H9 (cell line): ENCODE measurements around the gene TRIM40. TPM values are rescaled to one million over a fixed set of nuclear protein-coding genes. Genes with fewer than 3 reads are reported as not detected.

ENCODE experiments used
- DNase-seq: peaks from one replicate; pipeline ENCODE4 v3.0.0-alpha.2; 2017
- H2AFZ ChIP-seq: one replicate; pipeline ENCODE4 v1.6.1; 2013; ENCODE audit warnings: mild to moderate bottlenecking, low read length, control low read depth, moderate library complexity
- H2AK5ac ChIP-seq: 2 replicates; pipeline ENCODE4 v1.6.1; 2013; ENCODE audit warnings: low read length, control low read depth, mixed read lengths; ENCODE audit not compliant: insufficient read length
- H2BK120ac ChIP-seq: one replicate; pipeline ENCODE4 v1.6.1; 2013; ENCODE audit warnings: low read depth, mild to moderate bottlenecking, low read length, control low read depth, inconsistent platforms; ENCODE audit not compliant: poor library complexity, severe bottlenecking
- H2BK12ac ChIP-seq: 2 replicates; pipeline ENCODE4 v1.6.1; 2013; ENCODE audit warnings: low read length, control low read depth, mixed read lengths, low read depth; ENCODE audit not compliant: insufficient read length
- H2BK15ac ChIP-seq: 2 replicates; pipeline ENCODE4 v1.6.1; 2013; ENCODE audit warnings: low read depth, low read length, control low read depth
- H2BK20ac ChIP-seq: one replicate; pipeline ENCODE4 v1.6.1; 2013; ENCODE audit warnings: low read depth, mild to moderate bottlenecking, low read length, control low read depth, inconsistent platforms; ENCODE audit not compliant: poor library complexity, severe bottlenecking
- H2BK5ac ChIP-seq: 2 replicates; pipeline ENCODE4 v1.6.1; 2013; ENCODE audit warnings: low read length, control low read depth, mixed read lengths; ENCODE audit not compliant: insufficient read length
- H3K14ac ChIP-seq: 2 replicates; pipeline ENCODE4 v1.6.1; 2013; ENCODE audit warnings: low read length, control low read depth; ENCODE audit not compliant: insufficient read depth
- H3K18ac ChIP-seq: 2 replicates; pipeline ENCODE4 v1.6.1; 2013; ENCODE audit warnings: low read depth, mild to moderate bottlenecking, mixed read lengths, low read length, control low read depth; ENCODE audit not compliant: insufficient read length
- H3K23ac ChIP-seq: 2 replicates; pipeline ENCODE4 v1.6.1; 2013; ENCODE audit warnings: low read length, control low read depth, mixed read lengths, low read depth; ENCODE audit not compliant: insufficient read length
- H3K23me2 ChIP-seq: 2 replicates; pipeline ENCODE4 v1.6.1; 2013; ENCODE audit warnings: low read depth, mild to moderate bottlenecking, mixed read lengths, low read length, control low read depth; ENCODE audit not compliant: insufficient read length, poor library complexity, severe bottlenecking
- H3K27ac ChIP-seq: 2 replicates; pipeline ENCODE4 v1.5.1; 2013; ENCODE audit warnings: low read length, control low read depth, mixed read lengths, low read depth; ENCODE audit not compliant: insufficient read length
- H3K27me3 ChIP-seq: 2 replicates; pipeline ENCODE4 v1.6.1; 2013; ENCODE audit warnings: low read length, control low read depth, inconsistent platforms; ENCODE audit not compliant: insufficient read depth
- H3K4ac ChIP-seq: 2 replicates; pipeline ENCODE4 v1.6.1; 2013; ENCODE audit warnings: low read depth, mild to moderate bottlenecking, control low read depth, inconsistent platforms, low read length, moderate library complexity
- H3K4me1 ChIP-seq: 2 replicates; pipeline ENCODE4 v1.6.1; 2013; ENCODE audit warnings: low read length, control low read depth, inconsistent platforms; ENCODE audit not compliant: insufficient read depth
- H3K4me2 ChIP-seq: 2 replicates; pipeline ENCODE4 v1.6.1; 2013; ENCODE audit warnings: low read length, control low read depth, mixed read lengths; ENCODE audit not compliant: insufficient read length, insufficient read depth
- H3K56ac ChIP-seq: 2 replicates; pipeline ENCODE4 v1.6.1; 2013; ENCODE audit warnings: low read depth, mild to moderate bottlenecking, mixed read lengths, low read length, control low read depth; ENCODE audit not compliant: insufficient read length
- H3K79me1 ChIP-seq: 2 replicates; pipeline ENCODE4 v1.6.1; 2013; ENCODE audit warnings: low read depth, mild to moderate bottlenecking, moderate library complexity, low read length, control low read depth, inconsistent platforms; ENCODE audit not compliant: insufficient read depth, poor library complexity, severe bottlenecking
- H3K79me2 ChIP-seq: 2 replicates; pipeline ENCODE4 v1.6.1; 2013; ENCODE audit warnings: low read length, control low read depth, inconsistent platforms; ENCODE audit not compliant: insufficient read depth
- H3K9ac ChIP-seq: 2 replicates; pipeline ENCODE4 v1.6.1; 2013; ENCODE audit warnings: low read length, control low read depth, mixed read lengths; ENCODE audit not compliant: insufficient read length; ENCODE audit errors: extremely low read depth
- H3K9me3 ChIP-seq: one replicate; pipeline ENCODE4 v1.6.1; 2013; ENCODE audit warnings: low read depth, low read length, inconsistent platforms; ENCODE audit not compliant: control insufficient read depth
- H3T11ph ChIP-seq: one replicate; pipeline ENCODE4 v1.6.1; 2013; ENCODE audit warnings: mild to moderate bottlenecking, low read length, control low read depth, inconsistent platforms
- H4K20me1 ChIP-seq: one replicate; pipeline ENCODE4 v1.6.1; 2013; ENCODE audit not compliant: control insufficient read depth, insufficient read length, insufficient read depth
- H4K5ac ChIP-seq: 2 replicates; pipeline ENCODE4 v1.6.1; 2013; ENCODE audit warnings: low read depth, mild to moderate bottlenecking, mixed read lengths, low read length, control low read depth; ENCODE audit not compliant: insufficient read length
- H4K8ac ChIP-seq: replicated peaks from 2 replicates; pipeline ENCODE4 v1.6.1; 2013; ENCODE audit warnings: low read length, control low read depth, mixed read lengths, low read depth; ENCODE audit not compliant: insufficient read length
- H4K91ac ChIP-seq: 2 replicates; pipeline ENCODE4 v1.6.1; 2013; ENCODE audit warnings: low read depth, mild to moderate bottlenecking, moderate library complexity, mixed read lengths, low read length, control low read depth; ENCODE audit not compliant: insufficient read length
- H3K27ac Mint-ChIP-seq, 3 experiments: 2 replicates in 2 of 3; 3 replicates in 1 of 3; pipeline ENCODE4 v1.8.0; 2020 to 2021; ENCODE audit warnings: mixed read lengths in 3 of 3, mild to moderate bottlenecking in 1 of 3, moderate library complexity in 1 of 3
- H3K27me3 Mint-ChIP-seq: 2 replicates; pipeline ENCODE4 v1.8.0; 2021; ENCODE audit warnings: low read depth, mild to moderate bottlenecking, moderate library complexity, mixed read lengths
- H3K36me3 Mint-ChIP-seq, 3 experiments: 2 replicates in 2 of 3; 3 replicates in 1 of 3; pipeline ENCODE4 v1.8.0; 2020 to 2021; ENCODE audit warnings: low read depth in 3 of 3, mixed read lengths in 3 of 3; ENCODE audit not compliant: insufficient read depth in 1 of 3
- H3K4me1 Mint-ChIP-seq, 2 experiments: 2 replicates each; pipeline ENCODE4 v1.8.0; 2020; ENCODE audit warnings: mixed read lengths in 2 of 2
- H3K4me3 Mint-ChIP-seq, 2 experiments: 2 replicates in 1 of 2; 3 replicates in 1 of 2; pipeline ENCODE4 v1.8.0; 2020 to 2021; ENCODE audit warnings: mild to moderate bottlenecking in 2 of 2, mixed read lengths in 2 of 2, moderate library complexity in 1 of 2
- H3K9me3 Mint-ChIP-seq, 2 experiments: 2 replicates in 1 of 2; 3 replicates in 1 of 2; pipeline ENCODE4 v1.8.0; 2020; ENCODE audit warnings: mild to moderate bottlenecking in 2 of 2, mixed read lengths in 2 of 2, moderate library complexity in 1 of 2
- CTCF ChIP-seq: fragments of 200-600 bp; sonication (generic); conservative IDR thresholded peaks from 3 replicates; pipeline ENCODE4 v1.8.0; 2021; ENCODE audit warnings: antibody characterized with exemption, mild to moderate bottlenecking
- WGBS: extraction: QIAGEN DNeasy Blood & Tissue Kit; methylation state at CpG from one replicate; pipeline ENCODE4 v1.1.7; 2013; ENCODE audit warnings: missing lambda C conversion rate, low lambda C conversion rate, mixed read lengths; ENCODE audit not compliant: insufficient read length; ENCODE audit errors: extremely low coverage; 5-methylcytosine and 5-hydroxymethylcytosine counted together
- total RNA-seq: library from RNA; stranded (reverse); gene quantifications from 2 replicates; pipeline ENCODE4 v1.2.1, GENCODE V29; 2021

TRIM40 gene
- total RNA-seq, 1 experiment from 2014 or later, result not detected

- H2BK15ac ChIP-seq, result no peak overlapping the region
- H3K4me2 ChIP-seq, result no peak overlapping the region
- no peak overlapping the region for H3K14ac ChIP-seq
- H3K4ac ChIP-seq, result no peak overlapping the region
- H2AK5ac ChIP-seq, result no peak overlapping the region
- H3K4me1 Mint-ChIP-seq, result no peaks in the 10 kb centered on the region
- TF ChIP-seq CTCF, result no peak
- H3K27ac ChIP-seq, result no peak overlapping the region
- H3K27me3 Mint-ChIP-seq, result peaks cover 8% of the 10 kb centered on the region
- no peak overlapping the region for H3K9ac ChIP-seq
- H3K4me3 Mint-ChIP-seq, result no peak overlapping the region
- H3K27me3 ChIP-seq, result no peaks in the 10 kb centered on the region
- no peak overlapping the region for H4K8ac ChIP-seq
- H2BK120ac ChIP-seq, result no peak overlapping the region
- H3K79me1 ChIP-seq, result no peaks in the 10 kb centered on the region
- no peak overlapping the region for H2AFZ ChIP-seq
- H3K36me3 Mint-ChIP-seq, result peaks cover 26 to 44% (median 43%) of the 10 kb centered on the region in 3 experiments
- WGBS, result no CpG with 5 or more reads among the region's 5 CpGs
- no peak overlapping the region for H3K27ac Mint-ChIP-seq
- no peak for DNase-seq
- no peaks in the 10 kb centered on the region for H3K79me2 ChIP-seq
- no peak overlapping the region for H2BK12ac ChIP-seq
- no peaks in the 10 kb centered on the region for H3K23me2 ChIP-seq
- H3K56ac ChIP-seq, result no peak overlapping the region
- no peak overlapping the region for H2BK20ac ChIP-seq
- H4K20me1 ChIP-seq, result no peaks in the 10 kb centered on the region
- no peaks in the 10 kb centered on the region for H3K4me1 ChIP-seq
- H2BK5ac ChIP-seq, result no peak overlapping the region
- peaks cover 0 to 5% of the 10 kb centered on the region in 2 experiments; a peak in 3 of 5 replicates for H3K9me3 Mint-ChIP-seq
- no peak overlapping the region for H3K23ac ChIP-seq
- no peak overlapping the region for H3K18ac ChIP-seq
- H4K91ac ChIP-seq, result no peak overlapping the region
- no peaks in the 10 kb centered on the region for H3K9me3 ChIP-seq
- no peak overlapping the region for H4K5ac ChIP-seq
- no peak overlapping the region for H3T11ph ChIP-seq
Measured at GRCh38 chr6:30184417-30185031, 48.6 kb downstream of the TRIM40 start.
